SJSA1 (cell line): ENCODE data around the gene EXT2. TPM values are rescaled to one million over a fixed set of nuclear protein-coding genes. Genes with fewer than 3 reads are reported as not detected.

Experiments used
- DNase-seq, 2 experiments: peaks; one replicate each; pipeline ENCODE4 v3.0.0-alpha.2; 2015 to 2020; ENCODE audit warnings: low spot score in 2 of 2, low read depth in 1 of 2
- H3K27ac ChIP-seq: fragments of 250-450 bp; sonication (Bioruptor Pico); 2 replicates; pipeline ENCODE4 v1.5.1; 2020; ENCODE audit warnings: mild to moderate bottlenecking, moderate library complexity
- H3K27me3 ChIP-seq: fragments of 250-450 bp; sonication (Bioruptor Pico); replicated peaks from 2 replicates; pipeline ENCODE4 v1.5.1; 2020; ENCODE audit warnings: mild to moderate bottlenecking, moderate library complexity
- H3K36me3 ChIP-seq: fragments of 250-450 bp; sonication (Bioruptor Pico); 2 replicates; pipeline ENCODE4 v1.5.1; 2020; ENCODE audit warnings: mild to moderate bottlenecking
- H3K4me1 ChIP-seq: fragments of 250-450 bp; sonication (Bioruptor Pico); replicated peaks from 2 replicates; pipeline ENCODE4 v1.6.1; 2021; ENCODE audit warnings: mild to moderate bottlenecking
- H3K4me3 ChIP-seq: fragments of 250-450 bp; sonication (Bioruptor Pico); 2 replicates; pipeline ENCODE4 v1.5.1; 2020; ENCODE audit warnings: mild to moderate bottlenecking
- H3K9me3 ChIP-seq: fragments of 250-450 bp; sonication (Bioruptor Pico); replicated peaks from 2 replicates; pipeline ENCODE4 v1.5.1; 2020; ENCODE audit warnings: mild to moderate bottlenecking
- total RNA-seq: library from RNA; depleted of rRNA; stranded (reverse); fragments of >200 nt; shearing (Covaris generic); gene quantifications from 2 replicates; pipeline ENCODE4 v1.2.3, GENCODE V29; 2014; rRNA removed

EXT2 gene
- total RNA-seq, 1 experiment from 2014 or later = 202 TPM

- no peak overlapping the region for H3K4me3 ChIP-seq
- H3K36me3 ChIP-seq = peaks cover 38% of the 10 kb centered on the region
- no peak for DNase-seq
- peak overlapping the region; percentile 53 for H3K27ac ChIP-seq
- peaks cover 53% of the 10 kb centered on the region for H3K4me1 ChIP-seq
- no peaks in the 10 kb centered on the region for H3K27me3 ChIP-seq
- H3K9me3 ChIP-seq = no peaks in the 10 kb centered on the region
Measured at GRCh38 chr11:44288133-44288526, 192.7 kb downstream of the EXT2 start.

- Histone ChIP-seq H3K27ac (no peak overlapping the region), H3K9me3 (no peaks in the 10 kb centered on the region), H3K4me3 (no peak overlapping the region), H3K4me1 (peaks cover 53% of the 10 kb centered on the region), H3K27me3 (no peaks in the 10 kb centered on the region), H3K36me3 (peaks cover 49% of the 10 kb centered on the region)
- no peak for DNase-seq
Measured at GRCh38 chr11:44290208-44290607, 194.7 kb downstream of the EXT2 start.

Other genes with a start within 250 kb of the EXT2 start
- 78.0 and 127 TPM in 2 replicates for gene ALKBH3, start 214.8 kb upstream of the EXT2 start, total RNA-seq
- 345 and 479 TPM in 2 replicates for gene C11orf96, start 153.0 kb upstream of the EXT2 start, total RNA-seq
- gene ACCSL, start 47.7 kb upstream of the EXT2 start, total RNA-seq = 0.41 and 0.58 TPM in 2 replicates
- 1.9 and 5.3 TPM in 2 replicates for gene ACCS, start 29.4 kb upstream of the EXT2 start, total RNA-seq
- gene ALX4, start 214.5 kb downstream of the EXT2 start, total RNA-seq = 30.3 and 41.6 TPM in 2 replicates